Activated T-cell treated with anti-CD3 and anti-CD28 coated beads, Interleukin-2, amount 50 U/mL, for 1 hour (primary cell): ENCODE measurements around the gene CDH13.

ENCODE experiments used
- DNase-seq: peaks from one replicate; pipeline ENCODE4 v3.0.0-alpha.2; 2020

Gene CDH13

DNA sequence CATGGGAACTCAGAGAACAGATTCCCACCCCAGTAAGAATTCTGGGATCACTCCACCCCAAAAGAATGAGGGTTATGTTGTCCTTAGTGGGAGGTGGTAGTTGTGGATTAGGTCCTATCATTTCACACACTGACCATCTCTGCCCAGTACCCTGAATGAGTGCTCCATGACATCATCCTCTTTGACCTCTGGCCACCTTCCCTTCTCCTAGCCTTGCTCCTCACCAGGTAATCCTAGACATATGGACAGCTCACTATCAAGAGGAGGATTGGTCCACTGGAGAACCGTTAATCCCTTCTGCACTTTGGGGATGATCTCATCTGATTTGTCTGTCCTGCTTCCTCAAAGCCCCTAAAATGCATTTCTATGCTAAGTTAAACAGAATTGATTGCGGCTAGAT, 642.8 kb downstream of the CDH13 start:
- no peak for DNase-seq

DNA sequence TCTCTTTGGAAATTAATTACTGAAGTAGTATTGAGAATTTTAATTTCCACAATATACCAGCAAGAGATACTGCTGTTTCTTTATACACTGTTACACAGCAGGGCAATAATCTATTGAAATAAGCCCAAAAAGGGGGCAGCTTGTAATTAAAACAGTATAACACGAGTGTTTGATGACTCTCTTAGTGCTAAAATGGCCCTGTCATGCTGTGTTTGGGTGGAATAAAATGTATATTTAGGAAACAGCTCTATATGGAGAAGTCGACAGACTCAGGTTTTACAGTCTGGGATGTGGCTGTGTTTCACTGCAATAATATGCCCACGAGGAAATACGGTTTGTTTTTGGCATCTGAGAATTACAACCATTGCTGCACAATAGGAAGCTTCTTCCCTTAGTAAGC, 643.3 kb downstream of the CDH13 start:
- DNase-seq, result no peak

DNA sequence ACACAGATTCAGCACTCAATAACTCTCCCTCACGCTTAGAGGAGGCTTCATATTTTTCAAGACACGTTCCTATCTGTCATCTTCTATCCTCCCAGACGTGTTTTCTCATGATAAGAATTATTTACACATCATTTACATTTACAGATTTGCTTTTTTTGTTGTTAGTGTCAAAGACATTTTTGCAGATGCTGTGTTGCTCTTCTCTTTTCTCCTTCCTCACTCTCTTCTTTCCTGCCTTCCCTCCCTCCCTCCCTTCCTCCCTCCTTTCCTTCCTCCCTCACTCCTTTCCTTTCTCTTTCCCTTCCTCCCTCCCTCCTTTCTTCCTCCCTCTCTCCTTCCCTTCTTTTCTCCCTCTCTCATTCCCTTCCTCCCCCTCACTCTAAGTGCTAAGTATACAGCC, 643.9 kb downstream of the CDH13 start:
- DNase-seq, result no peak

- no peak for DNase-seq
Measured at GRCh38 chr16:83271123-83271522, 644.4 kb downstream of the CDH13 start.

- no peak for DNase-seq
Measured at GRCh38 chr16:83271970-83272575, 645.3 kb downstream of the CDH13 start.

- DNase-seq, result no peak
Measured at GRCh38 chr16:83272843-83273242, 646.1 kb downstream of the CDH13 start.

DNA sequence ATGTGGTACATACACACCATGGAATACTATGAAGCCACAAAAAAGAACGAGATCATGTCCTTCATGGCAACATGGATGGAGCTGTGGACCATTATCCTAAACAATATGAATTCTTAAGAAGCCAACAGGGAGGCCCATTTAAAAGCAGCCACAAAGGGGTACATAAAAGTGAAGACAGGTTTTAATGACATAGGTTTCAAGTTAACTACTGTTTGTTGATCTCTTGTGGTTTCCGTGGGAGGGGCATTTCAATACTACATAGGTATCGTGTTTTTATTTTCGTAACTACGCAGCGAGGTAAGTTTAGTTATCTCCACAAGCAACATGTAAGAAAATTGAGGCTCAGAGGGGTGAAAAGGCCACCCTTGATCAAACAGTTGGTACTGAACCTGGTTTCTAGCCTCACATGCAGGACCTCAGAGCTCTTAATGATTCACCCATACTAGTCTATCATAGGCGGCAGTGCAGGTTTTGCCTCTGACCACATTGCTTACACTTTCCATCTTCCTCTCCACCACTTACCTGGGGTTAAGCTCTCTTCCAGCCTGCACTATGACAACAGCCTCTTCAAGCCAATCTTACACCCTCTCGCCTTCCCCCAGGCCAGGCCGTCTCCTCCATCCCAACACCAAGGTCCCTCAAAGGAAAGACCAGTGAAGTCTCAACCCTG, 646.9 kb downstream of the CDH13 start:
- no peak for DNase-seq

- no peak for DNase-seq
Measured at GRCh38 chr16:83279251-83279650, 652.5 kb downstream of the CDH13 start.

- DNase-seq, result no peak
Measured at GRCh38 chr16:83285921-83286320, 659.2 kb downstream of the CDH13 start.

GRCh38 chr16:83296505-83296904, 669.7 kb downstream of the CDH13 start:
- DNase-seq, result no peak

DNA sequence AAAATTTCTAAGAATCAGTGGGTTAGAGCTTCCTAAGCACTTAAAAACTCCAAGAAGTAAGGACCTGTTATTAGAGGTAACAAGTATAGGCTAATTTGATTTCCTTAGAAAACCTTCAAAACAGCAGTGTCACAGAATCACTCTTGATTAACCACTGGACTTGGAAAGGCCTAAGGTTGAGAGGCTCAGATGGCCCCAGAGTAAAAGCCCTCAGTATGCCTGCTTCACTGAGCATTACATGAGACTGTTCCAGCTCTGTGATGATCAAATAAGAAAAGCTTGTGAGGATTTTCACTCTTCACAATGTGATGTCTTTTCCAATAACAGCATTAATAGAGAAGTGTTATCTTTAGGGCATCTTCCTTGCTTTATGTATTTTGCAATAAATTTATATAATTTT, 671.8 kb downstream of the CDH13 start:
- no peak for DNase-seq

GRCh38 chr16:83300326-83300725, 673.6 kb downstream of the CDH13 start:
- DNase-seq, result no peak

DNA sequence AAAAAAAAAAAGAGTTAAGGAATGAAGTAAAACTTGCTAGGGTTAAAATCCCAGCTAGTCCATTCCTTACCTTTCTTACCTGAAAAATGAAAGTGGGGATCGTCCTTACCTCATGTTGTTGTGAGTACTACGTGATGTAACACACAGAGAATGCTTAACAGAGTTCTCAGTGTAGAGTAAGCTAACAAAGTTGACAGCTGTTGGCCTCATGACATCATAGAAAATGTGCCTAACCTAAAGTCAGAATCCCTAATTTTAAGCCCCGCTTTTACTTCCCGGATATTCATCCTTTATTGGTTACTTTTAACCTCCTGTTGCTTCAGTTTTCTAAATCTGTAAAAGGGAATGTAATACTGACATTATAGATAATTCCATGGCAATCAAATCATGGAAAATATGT, 675.2 kb downstream of the CDH13 start:
- no peak for DNase-seq

DNA sequence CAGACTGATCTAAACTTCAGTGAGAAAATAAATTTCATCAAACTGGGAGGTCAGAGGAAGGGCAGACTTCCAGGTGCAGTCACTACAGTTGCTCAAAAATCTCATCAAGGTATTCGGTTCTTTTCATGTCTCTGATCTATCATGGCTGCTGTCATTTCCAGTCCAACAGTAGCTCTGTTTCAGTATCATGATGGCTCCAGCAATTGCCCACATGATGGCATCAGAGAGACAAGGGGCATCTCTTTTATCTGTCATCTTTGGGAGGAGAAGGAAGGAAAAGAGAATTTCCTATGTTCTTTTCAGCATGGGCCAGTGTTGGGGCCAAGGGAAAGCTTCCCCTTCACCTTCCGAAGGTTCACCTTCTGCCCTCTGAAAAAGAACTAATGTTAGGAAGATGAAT, 676.1 kb downstream of the CDH13 start:
- no peak for DNase-seq

DNA sequence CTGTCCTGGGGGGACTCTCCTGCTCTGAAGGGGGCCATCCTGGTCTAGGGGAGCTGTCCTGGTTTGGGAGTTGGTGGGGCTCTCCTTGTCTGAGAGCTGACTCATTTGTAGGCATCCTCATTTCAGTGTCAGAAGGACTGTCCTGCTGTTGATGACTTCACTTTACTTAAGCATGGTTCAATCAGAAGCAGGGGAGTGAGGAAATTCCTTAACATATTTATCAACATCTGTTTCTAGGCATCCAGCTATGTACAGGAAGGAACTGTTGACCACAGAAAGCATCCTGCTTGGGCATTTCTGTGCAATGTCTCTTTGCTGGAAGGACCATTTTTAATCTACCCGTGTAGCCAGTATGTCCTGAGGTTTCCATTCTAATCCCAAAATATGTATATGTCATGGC, 678.3 kb downstream of the CDH13 start:
- DNase-seq, result no peak

DNA sequence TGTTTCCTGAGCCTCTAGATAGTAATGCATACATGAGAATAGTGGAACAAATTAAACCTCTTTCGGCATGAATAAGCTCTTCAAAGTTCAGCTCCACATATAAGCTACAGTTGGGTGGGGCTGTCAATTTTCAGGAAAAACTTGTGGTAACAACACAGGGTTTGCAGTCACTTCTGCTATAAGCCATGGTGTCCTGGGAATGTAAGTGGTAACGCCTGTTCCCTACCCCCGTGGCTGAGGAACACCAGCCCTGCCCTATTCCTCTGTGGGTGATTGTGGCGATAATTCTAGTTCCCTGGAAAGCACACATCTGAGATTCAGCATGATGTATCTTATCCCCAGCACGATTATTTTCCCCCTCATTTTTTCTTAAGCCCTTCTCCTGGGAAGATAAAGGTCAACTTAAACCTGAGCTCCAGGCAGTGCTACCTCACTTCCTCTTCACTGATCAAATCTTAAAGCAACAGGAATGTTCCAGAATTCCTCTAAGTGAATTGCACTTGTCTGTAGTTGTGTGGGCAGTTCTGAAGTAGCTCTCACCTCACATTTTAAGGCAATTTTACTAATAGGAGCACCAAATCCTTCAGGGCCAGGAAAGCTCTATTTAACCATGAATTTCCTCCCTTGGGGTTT, 680.3 kb downstream of the CDH13 start:
- no peak for DNase-seq

GRCh38 chr16:83307594-83307992, 680.8 kb downstream of the CDH13 start:
- DNase-seq, result no peak

DNA sequence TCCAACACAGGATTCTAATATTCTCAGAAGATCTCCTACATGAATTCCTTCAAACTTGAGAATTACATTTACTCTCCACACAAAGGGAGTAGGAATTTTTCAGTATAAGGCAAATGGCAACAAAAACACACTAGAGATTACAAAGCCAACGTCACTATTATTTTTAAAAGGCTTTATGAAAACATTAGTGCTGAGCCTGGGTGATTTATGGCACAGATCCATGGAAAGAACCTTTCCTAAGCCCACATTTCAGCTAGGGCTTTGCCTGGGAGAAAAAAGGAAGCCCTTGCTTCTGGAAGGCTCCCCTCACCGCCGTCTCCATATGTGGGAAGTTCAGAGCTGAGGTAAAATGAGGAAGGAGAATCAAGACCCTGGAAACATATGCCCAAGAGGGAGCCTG, 681.6 kb downstream of the CDH13 start:
- no peak for DNase-seq

- no peak for DNase-seq
Measured at GRCh38 chr16:83310816-83311215, 684.0 kb downstream of the CDH13 start.

GRCh38 chr16:83312015-83312717, 685.4 kb downstream of the CDH13 start:
- no peak for DNase-seq

GRCh38 chr16:83312718-83313245, 686.0 kb downstream of the CDH13 start:
- no peak for DNase-seq

GRCh38 chr16:83315271-83315670, 688.5 kb downstream of the CDH13 start:
- DNase-seq, result no peak

DNA sequence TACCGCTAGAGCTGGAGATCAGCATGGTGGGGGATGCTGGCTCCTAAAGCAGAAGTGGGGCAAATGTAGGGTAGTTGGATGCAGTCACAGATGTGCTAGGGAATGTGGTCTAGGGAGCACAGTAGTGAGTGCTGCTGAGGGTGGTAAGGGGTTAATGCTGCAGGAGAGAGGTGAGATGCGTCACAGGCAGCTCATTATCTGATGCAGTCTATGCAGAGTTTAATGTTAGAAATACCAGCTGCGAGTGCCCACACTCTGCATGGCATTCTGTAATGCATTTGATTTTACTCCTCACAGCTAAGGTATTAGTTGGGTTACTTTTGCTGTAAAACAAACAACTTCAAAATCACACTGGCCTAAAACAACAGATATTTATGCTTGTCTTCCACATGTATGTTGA, 689.7 kb downstream of the CDH13 start:
- no peak for DNase-seq

- DNase-seq, result no peak
Measured at GRCh38 chr16:83318390-83318789, 691.6 kb downstream of the CDH13 start.
